ENCODE measurements around the gene CDK8. TPM values are rescaled to one million over a fixed set of nuclear protein-coding genes. Genes with fewer than 3 reads are reported as not detected.

CDK8 gene
- total RNA-seq, 2 experiments from 2014 or later = 16.8 to 22.3 TPM

DNA sequence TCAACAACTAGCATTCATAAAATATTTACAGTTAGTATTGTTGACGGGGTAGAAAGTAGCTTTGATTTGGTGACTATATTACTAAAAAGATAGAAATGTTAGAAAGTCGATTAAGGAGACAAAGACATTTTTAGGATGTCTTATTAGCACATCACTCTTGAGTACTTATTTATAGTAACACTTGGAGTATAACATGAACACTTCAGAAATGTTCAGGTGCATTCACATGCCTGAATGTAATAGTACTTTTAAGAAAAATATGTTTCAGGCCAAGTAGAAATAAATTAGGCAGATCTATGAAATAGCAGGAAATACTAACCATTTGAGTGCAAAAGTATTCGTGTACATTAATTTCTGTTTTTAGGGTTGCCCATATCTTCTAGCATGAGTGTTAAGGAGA is 70.4 kb downstream of the CDK8 start:
- no peak for DNase-seq (ENCODE audit: low spot score)
- peaks cover 17% of the 10 kb centered on the region; the same call in 1 of the 2 replicates for H4K20me1 ChIP-seq (ENCODE audit: insufficient read depth, low read length)
- intact Hi-C loops (cut with micrococcal nuclease; ENCODE audit: unreplicated experiment) = no loop called here
- H3K4me2 ChIP-seq (ENCODE audit: low read length) = no peak overlapping the region
- no peak overlapping the region for H3K4me3 ChIP-seq (ENCODE audit: low read depth, low read length, poor library complexity, severe bottlenecking)
- H3K9me3 ChIP-seq (ENCODE audit: low read length) = no peaks in the 10 kb centered on the region
- TF ChIP-seq EZH2phosphoT487 (IDR thresholded peaks at IDR 0.05; ENCODE audit: borderline replicate concordance, low read depth, low read length) = no peak
- TF ChIP-seq, protein P1, sequence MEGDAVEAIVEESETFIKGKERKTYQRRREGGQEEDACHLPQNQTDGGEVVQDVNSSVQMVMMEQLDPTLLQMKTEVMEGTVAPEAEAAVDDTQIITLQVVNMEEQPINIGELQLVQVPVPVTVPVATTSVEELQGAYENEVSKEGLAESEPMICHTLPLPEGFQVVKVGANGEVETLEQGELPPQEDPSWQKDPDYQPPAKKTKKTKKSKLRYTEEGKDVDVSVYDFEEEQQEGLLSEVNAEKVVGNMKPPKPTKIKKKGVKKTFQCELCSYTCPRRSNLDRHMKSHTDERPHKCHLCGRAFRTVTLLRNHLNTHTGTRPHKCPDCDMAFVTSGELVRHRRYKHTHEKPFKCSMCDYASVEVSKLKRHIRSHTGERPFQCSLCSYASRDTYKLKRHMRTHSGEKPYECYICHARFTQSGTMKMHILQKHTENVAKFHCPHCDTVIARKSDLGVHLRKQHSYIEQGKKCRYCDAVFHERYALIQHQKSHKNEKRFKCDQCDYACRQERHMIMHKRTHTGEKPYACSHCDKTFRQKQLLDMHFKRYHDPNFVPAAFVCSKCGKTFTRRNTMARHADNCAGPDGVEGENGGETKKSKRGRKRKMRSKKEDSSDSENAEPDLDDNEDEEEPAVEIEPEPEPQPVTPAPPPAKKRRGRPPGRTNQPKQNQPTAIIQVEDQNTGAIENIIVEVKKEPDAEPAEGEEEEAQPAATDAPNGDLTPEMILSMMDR (conservative IDR thresholded peaks at IDR 0.05; ENCODE audit: low read length) = no peak
- CTCF ChIA-PET (ENCODE audit: unreplicated experiment) = no interaction called here
- H3K27ac ChIP-seq (ENCODE audit: low read depth, low read length, poor library complexity, severe bottlenecking) = no peak overlapping the region
- no peaks in the 10 kb centered on the region for H3K36me3 ChIP-seq (ENCODE audit: insufficient read depth, low read length)
- BruUV-seq (replicated peaks) = no TSS peak
- no peak overlapping the region for H2AFZ ChIP-seq (ENCODE audit: low read length)
- no peaks in the 10 kb centered on the region for H3K9me2 ChIP-seq (ENCODE audit: insufficient read depth, low read length)
- POLR2A ChIA-PET = interaction anchor here (0.6 kb wide), 1 partner anchor 158 kb away, joined by 3 read pairs; no protein-coding TSS in a partner anchor
- H3K4me1 ChIP-seq (ENCODE audit: insufficient read depth, low read length, poor library complexity, severe bottlenecking) = no peaks in the 10 kb centered on the region
- H3K79me2 ChIP-seq (ENCODE audit: insufficient read depth, low read depth, low read length) = no peaks in the 10 kb centered on the region

DNA sequence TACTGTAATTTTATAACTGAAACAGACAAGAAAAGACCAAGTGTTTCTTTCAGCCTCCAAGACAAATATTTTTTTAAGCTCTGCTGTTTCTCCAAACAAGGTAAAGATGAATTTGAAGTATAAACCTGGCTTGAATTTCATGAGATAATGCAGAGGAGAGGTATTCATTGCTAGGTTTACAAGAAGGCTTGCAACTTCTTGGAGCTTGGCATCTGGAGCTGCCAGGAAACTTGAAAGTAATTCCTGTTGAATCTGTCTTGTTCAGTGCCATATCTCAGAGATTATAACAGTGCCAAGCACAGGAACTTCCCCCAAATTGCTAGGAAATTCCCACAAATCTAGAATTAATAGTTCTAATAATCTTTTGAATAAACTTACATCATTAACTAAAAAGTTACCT is 70.9 kb downstream of the CDK8 start:
- CTCF ChIA-PET (ENCODE audit: unreplicated experiment) = no interaction called here
- no peak for DNase-seq (ENCODE audit: low spot score)
- no peaks in the 10 kb centered on the region for H3K4me1 ChIP-seq (ENCODE audit: insufficient read depth, low read length, poor library complexity, severe bottlenecking)
- TF ChIP-seq EZH2phosphoT487 (IDR thresholded peaks at IDR 0.05; ENCODE audit: borderline replicate concordance, low read depth, low read length) = no peak
- H3K27ac ChIP-seq (ENCODE audit: low read depth, low read length, poor library complexity, severe bottlenecking) = no peak overlapping the region
- H2AFZ ChIP-seq (ENCODE audit: low read length) = no peak overlapping the region
- no TSS peak for BruUV-seq (replicated peaks)
- intact Hi-C loops (cut with micrococcal nuclease; ENCODE audit: unreplicated experiment) = no loop called here
- no peaks in the 10 kb centered on the region for H3K79me2 ChIP-seq (ENCODE audit: insufficient read depth, low read depth, low read length)
- H4K20me1 ChIP-seq (ENCODE audit: insufficient read depth, low read length) = peaks cover 17% of the 10 kb centered on the region; the same call in 1 of the 2 replicates
- POLR2A ChIA-PET = interaction anchor here (0.6 to 0.7 kb wide), 2 partner anchors 16 to 157 kb away, joined by 3 read pairs; no protein-coding TSS in a partner anchor
- no peaks in the 10 kb centered on the region for H3K9me3 ChIP-seq (ENCODE audit: low read length)
- H3K4me2 ChIP-seq (ENCODE audit: low read length) = no peak overlapping the region
- no peak overlapping the region for H3K4me3 ChIP-seq (ENCODE audit: low read depth, low read length, poor library complexity, severe bottlenecking)
- H3K36me3 ChIP-seq (ENCODE audit: insufficient read depth, low read length) = no peaks in the 10 kb centered on the region
- H3K9me2 ChIP-seq (ENCODE audit: insufficient read depth, low read length) = no peaks in the 10 kb centered on the region

DNA sequence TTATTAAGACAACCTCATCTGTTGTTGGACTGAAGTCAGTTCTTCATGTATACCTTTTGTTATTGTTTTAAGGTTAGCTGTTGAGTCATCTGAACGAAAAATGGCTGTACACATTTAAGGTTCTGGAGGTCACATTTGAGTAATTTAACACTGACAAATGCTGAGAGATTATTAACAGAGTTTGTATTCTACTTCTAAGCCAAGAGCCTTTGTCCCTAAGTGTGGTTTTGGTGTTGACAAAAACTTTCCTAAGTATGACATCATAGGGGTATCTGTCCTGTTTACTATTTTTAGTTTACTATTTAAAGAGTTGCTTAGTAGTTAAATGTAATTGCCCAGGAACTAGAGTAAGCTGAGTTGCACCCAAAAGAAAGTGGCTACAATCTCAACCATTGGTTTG is 71.9 kb downstream of the CDK8 start:
- POLR2A ChIA-PET = interaction anchor here (0.6 kb wide), 1 partner anchor 20 kb away, joined by 3 read pairs; no protein-coding TSS in a partner anchor
- intact Hi-C loops (cut with micrococcal nuclease; ENCODE audit: unreplicated experiment) = no loop called here
- TF ChIP-seq, protein P1 (conservative IDR thresholded peaks at IDR 0.05; ENCODE audit: low read length) = no peak
- no peak for TF ChIP-seq EZH2phosphoT487 (IDR thresholded peaks at IDR 0.05; ENCODE audit: borderline replicate concordance, low read depth, low read length)
- H3K27ac ChIP-seq (ENCODE audit: low read depth, low read length, poor library complexity, severe bottlenecking) = no peak overlapping the region
- H2AFZ ChIP-seq (ENCODE audit: low read length) = no peak overlapping the region
- no TSS peak for BruUV-seq (replicated peaks)
- no peak for DNase-seq (ENCODE audit: low spot score)
- H3K4me1 ChIP-seq (ENCODE audit: insufficient read depth, low read length, poor library complexity, severe bottlenecking) = no peaks in the 10 kb centered on the region
- H4K20me1 ChIP-seq (ENCODE audit: insufficient read depth, low read length) = peaks cover 17% of the 10 kb centered on the region; the same call in 1 of the 2 replicates
- H3K9me3 ChIP-seq (ENCODE audit: low read length) = no peaks in the 10 kb centered on the region
- no peaks in the 10 kb centered on the region for H3K79me2 ChIP-seq (ENCODE audit: insufficient read depth, low read depth, low read length)
- H3K36me3 ChIP-seq (ENCODE audit: insufficient read depth, low read length) = no peaks in the 10 kb centered on the region
- no peak overlapping the region for H3K4me3 ChIP-seq (ENCODE audit: low read depth, low read length, poor library complexity, severe bottlenecking)
- no peaks in the 10 kb centered on the region for H3K9me2 ChIP-seq (ENCODE audit: insufficient read depth, low read length)
- no peak overlapping the region for H3K4me2 ChIP-seq (ENCODE audit: low read length)
- CTCF ChIA-PET (ENCODE audit: unreplicated experiment) = no interaction called here
